NCI-H774 (cell line): Measurements from ENCODE around the gene IL4R.
"Not testable (repeated sequence)": the region's sequence is repeated elsewhere in the genome, so short reads cannot be mapped to it uniquely, and the experiment has no call there.

Experiments used
- DNase-seq: peaks from one replicate; lab custom pipeline; 2025; lab: John Stamatoyannopoulos, UW

IL4R gene

DNA sequence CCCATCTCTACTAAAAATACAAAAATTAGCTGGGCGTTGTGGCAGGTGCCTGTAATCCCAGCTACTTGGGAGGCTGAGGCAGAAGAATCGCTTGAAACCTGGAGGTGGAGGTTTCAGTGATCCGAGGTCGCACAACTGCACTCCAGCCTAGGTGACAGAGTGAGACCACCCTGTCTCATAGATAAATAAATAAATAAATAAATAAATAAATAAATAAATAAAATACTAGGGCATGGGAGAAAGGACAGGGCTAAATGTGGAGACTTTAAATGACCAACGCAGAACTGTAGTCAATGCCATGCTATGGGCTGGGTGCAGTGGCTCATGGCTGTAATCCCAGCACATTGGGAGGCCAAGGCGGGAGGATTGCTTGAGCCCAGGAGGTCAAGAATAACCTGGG is 25.5 kb upstream of the IL4R start:
- not testable (repeated sequence) for DNase-seq

DNA sequence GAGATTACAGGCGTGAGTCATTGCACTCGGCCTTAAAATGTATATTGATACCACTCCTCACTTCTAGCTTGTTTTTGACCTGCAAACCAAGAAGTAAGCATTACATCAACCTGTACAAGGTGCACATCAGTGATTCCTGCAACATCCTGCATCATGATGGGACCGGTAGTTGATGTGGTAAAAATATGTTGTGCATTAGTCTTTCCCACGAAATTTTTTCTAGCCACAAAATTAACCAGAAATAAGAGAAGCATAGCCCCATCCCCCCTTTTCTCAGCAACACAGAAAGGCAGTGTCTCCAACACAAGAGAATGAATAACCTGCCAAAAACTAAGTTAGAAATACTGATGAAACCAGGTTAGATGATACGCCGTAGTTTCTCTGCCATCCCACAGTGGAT is 24.1 kb upstream of the IL4R start:
- no peak for DNase-seq

DNA sequence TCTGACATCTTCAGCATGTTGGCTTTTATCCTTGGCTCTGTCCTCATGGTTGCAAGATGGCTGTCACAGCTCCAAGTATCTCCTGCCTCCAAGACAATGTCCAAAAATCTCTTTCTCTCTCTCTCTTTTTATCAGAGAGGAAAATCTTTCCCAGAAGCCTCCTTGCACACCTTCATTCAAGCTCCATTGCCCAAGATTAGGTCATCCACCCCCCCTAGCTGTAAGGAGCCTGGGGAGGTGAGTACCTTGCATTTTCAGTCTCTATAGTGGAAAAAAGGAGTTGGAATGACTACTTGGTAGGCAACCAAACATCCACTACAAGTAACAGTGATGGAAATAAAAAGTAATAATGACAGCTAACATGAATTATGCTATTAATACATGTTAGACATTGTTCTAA is 23.2 kb upstream of the IL4R start:
- no peak for DNase-seq

DNA sequence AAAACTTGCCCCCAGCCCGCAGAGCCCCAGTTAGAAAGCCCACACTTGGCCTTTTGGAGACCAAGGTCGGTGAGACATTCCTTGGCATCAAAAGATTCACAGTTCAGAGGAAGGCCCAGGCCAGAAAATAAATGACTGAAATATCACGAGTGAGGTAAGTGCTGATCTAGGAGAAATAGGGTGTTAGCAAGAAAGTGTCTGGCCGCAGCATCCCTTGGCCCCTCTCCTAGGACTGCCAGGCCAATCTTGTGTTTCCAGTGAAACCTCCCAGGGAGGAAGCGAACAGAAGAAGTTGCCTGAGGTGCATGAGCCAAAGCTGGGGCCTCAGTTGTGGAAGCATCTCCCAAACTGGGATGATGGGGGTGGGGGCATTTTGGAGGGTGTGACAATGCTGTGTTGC is 22.7 kb upstream of the IL4R start:
- DNase-seq, result no peak

DNA sequence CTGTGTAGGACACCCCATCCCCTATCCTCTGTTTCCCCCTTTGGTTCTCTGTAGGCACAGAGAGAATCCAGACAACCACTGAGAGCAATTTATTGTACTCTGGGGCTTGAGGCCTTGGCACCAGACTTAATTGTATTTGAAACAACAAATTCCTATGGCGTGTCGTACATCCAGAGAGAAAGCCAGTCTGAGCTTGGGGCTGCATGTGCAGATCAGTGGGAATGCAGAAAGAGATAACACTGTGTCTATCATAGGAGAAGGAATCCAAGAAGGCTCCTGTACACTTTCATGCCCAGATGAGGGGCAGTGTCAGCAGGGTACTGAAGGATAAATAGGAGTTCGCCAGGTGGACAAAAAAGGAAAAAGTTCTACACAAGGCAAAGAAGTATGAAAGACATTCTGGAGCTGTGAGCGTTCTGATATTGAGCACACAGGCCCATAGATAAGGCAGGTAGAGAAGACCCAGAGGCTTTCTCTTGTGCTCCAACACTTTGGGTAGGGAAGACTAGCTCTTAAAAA is 22.0 kb upstream of the IL4R start:
- no peak for DNase-seq

DNA sequence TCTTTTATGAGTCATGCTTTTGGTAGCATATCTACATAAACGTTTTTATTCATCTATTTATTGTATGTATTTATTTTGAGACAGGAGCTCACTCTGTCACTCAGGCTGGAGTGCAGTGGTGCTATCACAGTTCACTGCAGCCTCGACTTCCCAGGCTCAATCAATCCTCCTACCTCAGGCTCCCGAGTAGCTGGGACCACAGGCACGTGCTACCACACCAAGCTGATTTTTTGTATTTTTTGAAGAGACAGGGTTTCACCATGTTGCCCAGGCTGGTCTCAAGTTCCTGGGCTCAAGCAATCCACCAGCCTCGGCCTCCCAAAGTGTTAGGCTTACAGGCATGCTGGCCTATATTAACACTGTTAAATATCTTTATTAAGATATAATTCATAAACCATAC is 20.4 kb upstream of the IL4R start:
- no peak for DNase-seq

DNA sequence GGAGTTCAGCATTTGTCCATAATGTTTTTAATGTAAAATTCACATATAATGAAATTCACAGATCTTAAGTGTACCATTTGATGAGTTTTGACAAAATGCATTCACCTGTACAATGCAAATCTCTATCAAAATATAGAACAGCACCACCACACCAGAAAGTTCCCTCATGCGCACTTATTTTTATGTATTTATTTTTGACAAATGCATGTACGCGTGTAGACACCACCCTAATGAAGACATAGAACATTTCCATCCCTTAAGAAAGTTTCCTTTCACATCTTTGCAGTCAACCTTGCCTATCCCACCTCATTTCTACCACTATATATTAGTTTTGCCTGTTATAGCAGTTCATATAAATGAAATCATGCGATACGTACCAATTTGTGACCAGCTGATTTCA is 15.6 kb upstream of the IL4R start:
- no peak for DNase-seq

DNA sequence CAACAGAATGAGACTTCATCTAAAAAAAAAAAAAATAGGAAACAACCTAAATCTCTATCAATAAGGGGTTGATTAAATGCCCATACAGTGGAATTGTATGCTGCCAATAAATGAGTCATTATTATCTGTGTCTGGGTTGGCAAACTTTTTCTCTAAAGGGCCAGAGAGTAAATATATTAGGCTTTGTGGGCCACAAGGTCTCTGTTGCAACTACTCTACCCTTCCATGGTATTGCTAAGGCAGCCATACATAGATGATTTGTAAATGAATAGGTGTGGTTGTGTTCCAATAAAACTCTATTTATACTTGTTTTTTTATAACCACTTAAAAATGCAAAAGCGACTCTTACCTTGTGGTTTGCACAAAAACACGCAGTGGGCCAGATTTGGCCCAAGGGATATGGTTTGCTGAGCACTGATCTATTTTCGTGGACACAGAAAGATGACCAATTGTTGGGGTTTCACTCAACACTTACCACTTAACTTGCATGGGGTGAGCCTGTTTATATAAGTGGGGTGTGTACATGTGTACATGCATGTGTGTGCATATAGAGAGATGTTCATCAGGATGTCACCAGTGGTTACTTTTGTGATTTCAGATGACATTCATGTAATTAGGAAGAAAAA is 12.4 kb upstream of the IL4R start:
- DNase-seq, result no peak

DNA sequence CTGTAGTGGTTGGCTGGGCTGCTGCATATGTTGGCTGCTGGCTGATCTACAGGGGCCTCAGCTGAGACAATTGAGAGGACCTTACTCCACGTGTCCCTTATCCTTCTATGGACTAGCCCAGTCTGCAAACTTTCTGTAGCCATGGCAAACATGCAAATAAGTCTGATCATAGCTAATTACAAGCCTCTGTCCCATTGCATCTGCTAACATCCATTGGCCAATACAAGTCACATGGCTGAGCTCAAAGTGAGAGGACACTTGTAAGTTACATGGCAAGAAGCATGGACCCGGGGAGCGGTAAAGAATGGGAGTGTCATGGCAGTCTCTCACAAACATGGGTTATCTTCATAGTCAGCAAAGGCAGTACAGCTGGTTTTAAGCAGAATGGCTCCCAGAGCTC is 11.6 kb upstream of the IL4R start:
- DNase-seq, result no peak

DNA sequence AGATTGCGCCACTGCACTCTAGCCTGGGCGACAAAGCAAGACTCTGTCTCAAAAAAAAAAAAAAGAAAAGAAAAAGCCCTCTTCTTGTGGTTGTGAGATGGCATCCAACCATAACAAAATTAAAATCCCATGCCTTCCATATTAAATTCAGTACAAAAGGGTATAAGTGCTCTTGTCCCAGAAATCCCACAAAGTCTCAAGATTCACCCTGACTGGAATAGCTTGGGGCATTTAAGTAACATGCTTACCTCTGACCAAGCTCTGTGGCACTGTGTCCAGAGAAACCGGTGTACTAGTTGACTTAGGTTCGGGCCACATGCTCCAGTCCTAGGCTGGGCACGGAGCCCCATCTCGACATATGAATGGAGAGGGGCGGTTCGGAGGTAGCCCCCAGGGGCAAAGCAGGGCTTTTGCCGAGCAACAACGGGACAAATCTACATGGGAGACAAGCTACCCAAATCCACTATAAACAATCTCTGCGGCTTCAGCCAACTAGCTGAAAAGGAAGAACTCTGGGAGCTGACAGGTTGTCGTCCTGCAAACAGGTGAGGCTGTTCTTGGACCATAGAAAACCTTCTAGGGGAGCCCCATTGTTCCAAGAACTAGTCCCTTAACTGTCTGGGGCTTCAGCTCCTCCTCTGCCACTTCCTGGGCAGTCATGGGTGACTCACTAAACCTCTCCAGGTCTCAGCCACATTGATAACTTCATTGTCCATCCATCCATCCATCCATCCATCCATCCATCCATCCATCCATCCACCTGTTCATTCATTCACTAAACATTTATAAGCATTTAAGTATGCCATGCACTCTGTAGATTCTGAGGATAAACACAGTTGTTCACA is 10.3 kb upstream of the IL4R start:
- no peak for DNase-seq

DNA sequence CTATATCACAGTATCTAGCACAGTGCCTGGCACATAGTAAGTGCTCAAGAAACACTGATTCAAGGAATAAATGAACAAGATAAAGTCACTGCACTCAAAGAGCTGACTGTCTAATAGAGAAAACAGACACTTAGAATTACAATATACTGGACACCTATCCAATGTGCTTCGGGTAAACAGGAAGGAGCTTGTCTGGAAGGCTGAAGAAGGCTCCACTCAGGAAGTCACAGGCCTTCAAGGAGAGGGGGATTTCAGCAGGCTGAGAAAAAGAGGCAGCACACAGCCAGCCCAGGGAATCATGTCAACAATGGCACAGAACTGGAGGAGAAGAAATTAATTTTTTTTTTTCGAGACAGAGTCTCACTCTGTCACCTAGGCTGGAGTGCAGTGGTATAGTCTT is 9.7 kb upstream of the IL4R start:
- no peak for DNase-seq

DNA sequence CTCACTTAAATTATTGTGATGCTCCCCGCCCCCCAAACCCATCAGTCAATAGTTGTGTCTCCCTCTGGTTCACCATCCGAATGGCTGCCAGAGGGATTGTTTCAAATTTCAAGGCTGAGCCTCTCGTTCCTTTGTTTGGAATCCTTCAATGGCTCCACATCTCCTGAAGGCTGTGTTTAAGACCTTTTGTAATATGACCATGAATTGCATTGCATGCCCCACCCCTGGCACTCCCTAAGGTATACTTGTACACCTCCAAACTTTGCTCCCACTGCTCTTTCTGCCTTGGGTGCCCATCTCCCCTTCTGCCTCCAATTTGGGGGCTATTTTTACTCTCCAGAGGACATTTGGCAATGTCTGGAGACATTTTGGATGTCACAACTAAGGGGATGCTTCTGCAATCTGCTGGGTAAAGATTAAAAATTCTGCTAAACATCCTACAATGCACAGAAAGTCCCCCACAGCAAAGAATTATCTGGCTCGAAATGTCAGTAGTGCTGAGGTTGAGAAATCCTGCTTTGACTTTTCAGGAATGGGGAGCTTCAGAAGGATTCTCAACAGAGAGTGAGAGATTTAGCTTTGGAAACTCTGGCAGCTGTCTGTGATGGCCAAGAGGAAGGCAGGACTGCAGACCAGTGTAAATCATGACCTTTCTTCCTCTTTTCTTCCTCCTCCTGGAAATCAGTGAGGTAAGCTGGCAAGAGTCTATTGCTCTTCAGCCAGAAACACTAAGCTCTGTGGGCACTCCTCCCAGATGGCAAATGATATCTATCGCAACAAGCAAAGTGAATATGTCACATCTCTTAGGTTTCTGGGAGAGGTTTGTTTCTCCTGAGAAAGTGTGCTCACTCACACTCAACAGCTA is 8.7 kb upstream of the IL4R start:
- DNase-seq, result no peak

DNA sequence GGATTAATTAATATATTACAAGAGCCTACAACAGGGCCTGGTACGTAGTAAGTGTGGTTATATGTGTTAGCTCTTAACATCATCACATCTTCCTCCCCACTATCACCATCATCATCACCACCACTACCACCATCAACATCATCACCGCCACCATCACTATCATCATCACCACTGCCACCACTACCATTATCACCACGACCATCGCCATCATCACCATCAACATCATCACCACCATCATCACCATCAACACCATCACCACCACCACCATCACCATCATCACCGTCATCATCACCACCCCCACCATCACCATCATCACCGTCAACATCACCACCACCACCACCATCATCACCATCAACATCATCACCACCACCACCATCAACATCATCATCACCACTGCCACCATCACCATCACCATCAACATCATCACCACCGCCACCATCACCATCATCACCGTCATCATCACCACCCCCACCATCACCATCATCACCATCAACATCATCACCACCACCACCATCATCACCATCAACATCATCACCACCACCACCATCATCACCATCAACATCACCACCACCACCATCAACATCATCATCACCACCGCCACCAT is 7.8 kb upstream of the IL4R start:
- DNase-seq, result no peak

DNA sequence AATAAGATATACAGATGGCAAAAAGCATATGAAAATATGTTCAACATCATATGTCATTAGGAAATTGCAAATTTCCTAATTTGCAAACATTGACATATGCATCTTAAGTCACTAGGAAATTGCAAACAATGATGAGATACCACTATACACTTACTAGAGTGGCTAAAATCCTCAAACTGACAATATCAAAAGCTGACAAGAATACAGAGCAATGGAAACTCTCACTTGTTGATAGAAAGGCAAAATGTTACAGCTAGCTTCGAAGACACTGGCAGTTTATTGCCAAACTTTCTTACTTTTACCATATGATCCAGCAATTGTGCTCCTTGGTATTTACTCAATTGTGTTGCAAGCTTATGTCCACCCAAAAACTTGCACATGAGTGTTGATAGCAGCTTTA is 5.0 kb upstream of the IL4R start:
- no peak for DNase-seq

DNA sequence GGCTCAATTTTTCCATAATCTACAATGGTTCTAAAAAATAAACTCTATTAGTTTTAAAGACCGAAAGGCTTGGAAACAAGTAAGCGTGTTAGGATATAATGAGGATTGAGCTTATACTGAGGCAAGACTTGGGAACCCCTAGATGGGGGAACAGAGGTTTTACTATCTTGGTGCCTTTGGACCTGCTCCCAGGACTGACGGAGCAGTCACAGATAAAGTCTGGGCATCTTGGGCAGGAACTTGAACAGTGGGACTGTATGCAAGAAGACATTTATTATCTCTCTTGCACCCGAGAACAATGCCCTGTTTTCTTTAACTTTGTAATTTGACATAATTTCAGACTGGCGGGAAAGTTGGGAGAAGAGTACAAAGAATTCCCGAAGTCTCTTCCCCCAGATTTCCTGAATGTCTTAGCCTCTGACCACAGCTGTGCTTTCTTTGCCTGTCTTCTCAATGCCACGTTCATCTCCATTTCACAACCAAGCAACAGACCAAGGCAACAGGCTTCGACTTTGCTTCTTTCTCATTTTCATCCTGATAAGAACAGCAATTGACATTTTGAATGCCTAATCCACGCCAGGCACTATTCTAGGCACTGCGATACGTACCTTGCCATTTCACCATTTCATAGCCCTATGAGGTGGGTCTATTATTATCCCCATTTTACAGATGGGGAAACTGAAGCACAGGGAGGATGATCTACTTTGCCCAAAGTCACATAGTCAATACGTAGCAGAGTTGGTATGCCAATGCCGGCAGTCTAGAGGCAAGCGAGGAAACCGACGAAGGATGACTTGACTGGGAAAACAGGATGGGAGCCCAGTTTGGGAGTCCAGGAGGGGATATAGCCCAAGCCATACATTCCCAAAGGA is 3.0 kb upstream of the IL4R start:
- no peak for DNase-seq

DNA sequence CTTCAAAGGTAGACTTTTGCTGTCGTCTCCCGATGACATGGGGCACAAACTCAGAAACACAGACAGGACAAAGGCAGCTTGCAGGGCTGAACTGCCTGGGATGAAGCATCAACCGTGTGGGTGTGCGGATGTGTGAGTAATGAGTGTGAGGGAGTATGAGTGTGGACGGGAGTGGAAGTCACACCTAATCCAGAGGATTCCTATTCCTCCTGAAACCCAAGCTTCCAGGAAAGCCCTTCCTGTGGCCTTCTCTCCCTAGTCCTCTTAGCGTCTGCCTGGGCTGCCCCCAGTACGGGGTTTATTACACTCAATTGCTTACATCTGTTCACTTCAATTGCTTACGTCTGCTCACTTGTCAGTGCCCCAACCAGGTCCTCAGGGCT is 2.3 kb upstream of the IL4R start:
- DNase-seq, result no peak

DNA sequence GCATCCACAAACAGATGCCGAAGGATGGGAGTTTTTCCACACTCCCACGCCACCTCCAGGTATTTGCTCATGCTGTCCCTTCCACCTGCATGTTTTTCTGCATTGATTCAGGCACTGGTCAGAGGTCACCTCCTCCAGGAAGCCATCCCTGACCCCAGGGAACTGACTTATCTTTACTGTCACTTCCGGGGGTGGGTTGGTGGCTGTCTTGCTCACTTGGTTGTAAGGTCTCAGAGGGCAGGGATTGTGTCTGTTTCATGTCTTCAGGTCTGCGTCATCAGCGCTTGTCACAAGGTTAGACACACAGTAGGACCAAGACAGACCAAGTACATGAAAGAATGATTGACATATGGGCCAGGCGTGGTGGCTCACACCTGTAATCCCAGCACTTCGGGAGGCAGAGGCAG is 1.9 kb upstream of the IL4R start:
- DNase-seq, result no peak

DNA sequence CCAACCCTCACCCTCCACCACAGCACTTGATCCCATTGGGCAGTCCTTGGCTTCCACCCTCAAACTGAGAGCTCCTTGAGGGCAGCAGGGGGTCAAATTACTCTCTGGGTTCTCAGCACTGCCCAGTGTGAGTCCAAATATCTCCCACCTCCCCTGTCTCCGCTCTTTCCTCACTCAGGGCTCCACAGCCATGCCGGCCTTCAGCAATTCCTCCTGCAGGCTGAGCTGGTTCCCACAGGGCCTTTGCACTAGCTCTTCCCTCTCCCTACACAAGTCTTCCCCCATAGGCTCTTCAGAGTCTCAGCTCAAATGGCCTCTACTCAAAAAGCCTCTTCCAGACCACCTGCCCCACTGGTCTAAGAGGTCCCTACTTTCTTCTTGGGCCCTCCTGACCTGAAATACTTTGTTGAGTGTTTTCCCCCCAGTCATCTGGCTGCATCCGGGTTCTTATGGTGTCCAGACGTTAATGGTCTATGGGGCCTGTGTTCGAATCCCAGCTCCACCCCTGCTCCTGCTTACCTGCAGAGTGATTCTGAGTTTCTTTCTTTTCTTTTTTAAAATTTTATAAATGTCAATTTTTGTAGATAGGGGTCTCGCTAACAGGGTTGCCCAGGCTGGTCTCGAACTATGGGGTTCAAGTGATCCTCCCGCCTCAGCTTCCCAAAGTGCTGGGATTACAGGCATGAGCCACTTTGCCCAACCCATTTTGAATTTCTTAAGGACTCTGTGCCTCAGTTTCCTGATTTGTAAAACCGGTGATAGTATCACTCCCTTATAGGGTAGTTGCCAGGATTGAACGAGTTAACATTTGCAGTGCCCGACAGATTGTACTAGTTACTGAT is 973 bp upstream of the IL4R start:
- no peak for DNase-seq

DNA sequence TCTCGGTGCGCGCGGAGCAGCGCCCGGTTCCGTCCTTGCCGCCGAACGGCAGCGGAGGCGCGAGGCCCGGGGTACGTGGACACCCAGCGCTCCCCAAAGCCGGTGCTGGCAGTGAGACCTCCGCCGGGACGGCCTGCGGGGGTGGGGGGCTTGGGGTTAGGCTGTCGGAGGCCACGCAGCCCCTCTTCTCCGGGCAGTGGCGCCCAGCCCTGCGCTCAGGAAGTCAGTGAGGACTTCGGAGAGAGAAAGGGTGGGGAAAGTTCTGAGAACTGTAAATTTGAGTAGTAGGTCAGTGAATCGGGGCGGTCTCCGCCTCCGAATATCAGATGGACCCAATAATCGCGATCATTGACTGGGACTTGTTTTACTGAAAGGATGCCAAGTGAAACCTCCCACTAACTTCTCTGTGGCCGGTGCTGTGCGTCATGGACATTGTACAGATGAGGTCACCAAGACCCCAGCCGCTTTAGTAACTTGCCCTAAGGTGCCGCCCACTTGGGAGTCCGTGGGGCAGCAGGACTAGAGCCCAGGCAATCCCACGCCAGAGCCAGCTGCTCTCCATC is 468 bp downstream of the IL4R start:
- DNase-seq, result no peak

DNA sequence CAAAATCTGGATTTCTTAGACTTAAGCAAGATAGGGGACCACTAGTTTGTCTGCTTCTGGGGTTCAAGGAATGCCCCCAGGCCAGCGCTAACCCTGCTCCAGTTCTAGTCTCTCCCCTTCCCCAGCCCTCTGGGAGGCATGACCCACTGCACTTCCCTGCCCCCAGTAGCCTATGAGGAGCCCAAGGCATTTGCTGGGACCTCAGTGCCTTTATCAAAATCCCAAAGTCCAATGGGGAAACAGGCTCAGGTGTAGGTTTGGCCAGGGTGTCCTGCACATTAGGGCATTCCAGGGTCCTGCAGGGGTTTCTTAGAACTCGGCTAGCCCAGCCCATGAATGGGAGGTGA is 1.2 kb downstream of the IL4R start:
- no peak for DNase-seq
